ENCODE measurements around the gene PALM. TPM values are rescaled to one million over a fixed set of nuclear protein-coding genes. Genes with fewer than 3 reads are reported as not detected.

PALM gene
- total RNA-seq, 1 experiment from 2014 or later, result 4.0 TPM

- DNase-seq (ENCODE audit: low read depth, low spot score), result peak; percentile 55
- in situ Hi-C loops (cut with HindIII; ENCODE audit: low pct_unique_long_range_greater_than_20kb, low sequenced_read_pairs), result no loop called here
These were observed 47.5 kb downstream of the PALM start for GRCh38 chr19:756236-756635.

- in situ Hi-C loops (cut with HindIII; ENCODE audit: low pct_unique_long_range_greater_than_20kb, low sequenced_read_pairs), result no loop called here
- DNase-seq (ENCODE audit: low read depth, low spot score), result no peak
These were observed 48.3 kb downstream of the PALM start for GRCh38 chr19:756821-757688.

- in situ Hi-C loops (cut with HindIII; ENCODE audit: low pct_unique_long_range_greater_than_20kb, low sequenced_read_pairs), result no loop called here
- DNase-seq (ENCODE audit: low read depth, low spot score), result no peak
These were observed 49.3 kb downstream of the PALM start for GRCh38 chr19:757811-758668.

- DNase-seq (ENCODE audit: low read depth, low spot score), result no peak
- in situ Hi-C loops (cut with HindIII; ENCODE audit: low pct_unique_long_range_greater_than_20kb, low sequenced_read_pairs), result no loop called here
These were observed 54.4 kb downstream of the PALM start for GRCh38 chr19:763181-763580.

GRCh38 chr19:763869-764268 lies 55.1 kb downstream of the PALM start:
- in situ Hi-C loops (cut with HindIII; ENCODE audit: low pct_unique_long_range_greater_than_20kb, low sequenced_read_pairs), result no loop called here
- no peak for DNase-seq (ENCODE audit: low read depth, low spot score)

GRCh38 chr19:764301-764700 lies 55.6 kb downstream of the PALM start:
- in situ Hi-C loops (cut with HindIII; ENCODE audit: low pct_unique_long_range_greater_than_20kb, low sequenced_read_pairs), result no loop called here
- DNase-seq (ENCODE audit: low read depth, low spot score), result no peak

- no peak for DNase-seq (ENCODE audit: low read depth, low spot score)
- in situ Hi-C loops (cut with HindIII; ENCODE audit: low pct_unique_long_range_greater_than_20kb, low sequenced_read_pairs), result no loop called here
These were observed 56.5 kb downstream of the PALM start for GRCh38 chr19:765179-765738.

GRCh38 chr19:768424-768823 lies 59.7 kb downstream of the PALM start:
- in situ Hi-C loops (cut with HindIII; ENCODE audit: low pct_unique_long_range_greater_than_20kb, low sequenced_read_pairs), result no loop called here

GRCh38 chr19:769616-770015 lies 60.9 kb downstream of the PALM start:
- DNase-seq (ENCODE audit: low read depth, low spot score), result no peak
- in situ Hi-C loops (cut with HindIII; ENCODE audit: low pct_unique_long_range_greater_than_20kb, low sequenced_read_pairs), result no loop called here

More at GRCh38 chr19:768424-768823, 59.7 kb downstream of the PALM start:
- DNase-seq (ENCODE audit: low read depth, low spot score), result no peak

- in situ Hi-C loops (cut with HindIII; ENCODE audit: low pct_unique_long_range_greater_than_20kb, low sequenced_read_pairs), result no loop called here
- peak; percentile 60 for DNase-seq (ENCODE audit: low read depth, low spot score)
These were observed 62.6 kb downstream of the PALM start for GRCh38 chr19:771332-771785.

GRCh38 chr19:772063-772462 lies 63.3 kb downstream of the PALM start:
- no peak for DNase-seq (ENCODE audit: low read depth, low spot score)
- in situ Hi-C loops (cut with HindIII; ENCODE audit: low pct_unique_long_range_greater_than_20kb, low sequenced_read_pairs), result no loop called here

GRCh38 chr19:772730-773436 lies 64.1 kb downstream of the PALM start:
- in situ Hi-C loops (cut with HindIII; ENCODE audit: low pct_unique_long_range_greater_than_20kb, low sequenced_read_pairs), result no loop called here
- no peak for DNase-seq (ENCODE audit: low read depth, low spot score)

GRCh38 chr19:776549-776948 lies 67.8 kb downstream of the PALM start:
- DNase-seq (ENCODE audit: low read depth, low spot score), result no peak
- in situ Hi-C loops (cut with HindIII; ENCODE audit: low pct_unique_long_range_greater_than_20kb, low sequenced_read_pairs), result no loop called here

- in situ Hi-C loops (cut with HindIII; ENCODE audit: low pct_unique_long_range_greater_than_20kb, low sequenced_read_pairs), result no loop called here
- DNase-seq (ENCODE audit: low read depth, low spot score), result peak; percentile 59
These were observed 70.3 kb downstream of the PALM start for GRCh38 chr19:778910-779653.

- in situ Hi-C loops (cut with HindIII; ENCODE audit: low pct_unique_long_range_greater_than_20kb, low sequenced_read_pairs), result no loop called here
These were observed 72.2 kb downstream of the PALM start for GRCh38 chr19:780935-781334.

GRCh38 chr19:781800-782184 lies 73.1 kb downstream of the PALM start:
- no peak for DNase-seq (ENCODE audit: low read depth, low spot score)
- in situ Hi-C loops (cut with HindIII; ENCODE audit: low pct_unique_long_range_greater_than_20kb, low sequenced_read_pairs), result no loop called here

More at GRCh38 chr19:780935-781334, 72.2 kb downstream of the PALM start:
- no peak for DNase-seq (ENCODE audit: low read depth, low spot score)

Measured in SK-MEL-5 (cell line).